Measurements from ENCODE around the gene RBM33. TPM values are rescaled to one million over a fixed set of nuclear protein-coding genes. Genes with fewer than 3 reads are reported as not detected.

The RBM33 gene
- total and polyA plus RNA-seq, 2 of the 8 experiments (the other 6 are each of a cell fraction or from before 2014, with no cell fraction given) = 16.5 to 64.6 TPM

GRCh38 chr7:155735442-155736115, 91.1 kb downstream of the RBM33 start:
- CTCF ChIA-PET (ENCODE audit: partially characterized antibody) = interaction anchor here (1.3 to 1.5 kb wide), 3 partner anchors 10 to 31 kb away, joined by 4 to 5 read pairs (median 5); no protein-coding TSS in a partner anchor
- Histone ChIP-seq H3K36me3 (ENCODE audit: control insufficient read depth in 2 of 4, insufficient read depth in 4 of 4, low read length in 3 of 4) (peaks cover 2 to 19% (median 12%) of the 10 kb centered on the region in 4 experiments; a peak in 5 of 8 replicates), H4K20me1 (replicated peaks in 1 of 2; ENCODE audit: control insufficient read depth in 1 of 2, insufficient read depth in 2 of 2, low read length in 2 of 2) (peaks cover 6 to 13% of the 10 kb centered on the region in 2 experiments)

More at GRCh38 chr7:155735442-155736115, 91.1 kb downstream of the RBM33 start:
- H3K4ac ChIP-seq (replicated peaks; ENCODE audit: insufficient read length, low read depth, low read length) = no peak overlapping the region
- peaks cover 0 to 12% of the 10 kb centered on the region in 2 experiments; a peak in 2 of 4 replicates for H3K79me2 ChIP-seq (ENCODE audit: control insufficient read depth in 1 of 2, insufficient read depth in 2 of 2, low read length in 2 of 2)
- no peak overlapping the region for H3K27ac ChIP-seq (ENCODE audit: low read depth, low read length)
- peaks cover 5% of the 10 kb centered on the region; the same call in 1 of the 2 replicates for H3K79me1 ChIP-seq (ENCODE audit: low read depth, low read length)
- no peak overlapping the region for H2BK20ac ChIP-seq (ENCODE audit: low read length)
- H3K4me3 ChIP-seq (ENCODE audit: extremely low read depth in 1 of 4, insufficient read depth in 2 of 4, low read depth in 3 of 4, low read length in 4 of 4) = no peak overlapping the region
- no peak overlapping the region for H2BK120ac ChIP-seq (replicated peaks; ENCODE audit: low read depth, low read length)
- H3K14ac ChIP-seq (ENCODE audit: insufficient read length) = no peak overlapping the region
- no peak overlapping the region for H4K5ac ChIP-seq (ENCODE audit: insufficient read length, low read depth, low read length)
- H2AK5ac ChIP-seq (ENCODE audit: low read depth, low read length) = no peak overlapping the region
- H2AFZ ChIP-seq (ENCODE audit: low read length) = no peak overlapping the region
- H3K23ac ChIP-seq (ENCODE audit: insufficient read length) = no peak overlapping the region
- DNase-seq (ENCODE audit: low read depth in 1 of 2, low spot score in 2 of 2) = no peak
- no peaks in the 10 kb centered on the region for H3K27me3 ChIP-seq (replicated peaks in 1 of 4; ENCODE audit: control insufficient read depth in 3 of 4, extremely low read depth in 1 of 4, insufficient read depth in 3 of 4, low read length in 3 of 4)
- H4K91ac ChIP-seq (replicated peaks; ENCODE audit: insufficient read length, low read length) = no peak overlapping the region
- no peak overlapping the region for H4K8ac ChIP-seq (ENCODE audit: extremely low read depth, insufficient read depth, low read length)
- no peak overlapping the region for H3K9ac ChIP-seq (replicated peaks in 1 of 4; ENCODE audit: extremely low read depth in 1 of 4, low read depth in 3 of 4, low read length in 3 of 4)
- no peak overlapping the region for H3K18ac ChIP-seq (ENCODE audit: extremely low read depth, low read length)
- no peak overlapping the region for H2BK15ac ChIP-seq (ENCODE audit: low read length)
- no peak for FAIRE-seq
- no peak overlapping the region for H2BK12ac ChIP-seq (ENCODE audit: low read depth, low read length)
- no peak overlapping the region for H3K56ac ChIP-seq (replicated peaks; ENCODE audit: insufficient read length, low read depth, low read length)
- peaks cover 0 to 2% (median 0%) of the 10 kb centered on the region in 4 experiments; a peak in 1 of 7 replicates for H3K4me1 ChIP-seq (replicated peaks in 1 of 4; ENCODE audit: control insufficient read depth in 3 of 4, insufficient read depth in 4 of 4, low read length in 3 of 4)
- H3K9me3 ChIP-seq (ENCODE audit: insufficient read depth in 2 of 2, low read depth in 1 of 2, low read length in 1 of 2) = no peaks in the 10 kb centered on the region
- POLR2A ChIA-PET (ENCODE audit: partially characterized antibody) = no interaction called here
- H3K4me2 ChIP-seq (ENCODE audit: insufficient read depth in 1 of 2, low read depth in 2 of 2, low read length in 2 of 2) = no peak overlapping the region
- TF ChIP-seq YY1 (IDR thresholded peaks at IDR 0.05; ENCODE audit: low read depth, low read length) (no peak), CEBPB (IDR thresholded peaks at IDR 0.05; ENCODE audit: low read depth, low read length) (peak; percentile 2; the same call in 1 of the 2 replicates)
- H2BK5ac ChIP-seq (ENCODE audit: low read depth, low read length) = no peak overlapping the region
- no peaks in the 10 kb centered on the region for H3K23me2 ChIP-seq (ENCODE audit: low read depth, low read length)
- 90% methylated on average over 3 of the region's 3 CpGs; no CpG with 5 or more reads in 1 of the 2 experiments for WGBS, 2 experiments (ENCODE audit: extremely low coverage in 1 of 2, insufficient coverage in 1 of 2, insufficient read length in 1 of 2, insufficient replicate concordance in 2 of 2, low coverage in 1 of 2, low lambda C conversion rate in 2 of 2, missing lambda C conversion rate in 1 of 2)
